Measurements from ENCODE around the gene RBMS2.

GRCh38 chr12:56476972-56477432, 44.6 kb upstream of the RBMS2 start:
- TF ChIP-seq POLR2AphosphoS5 (IDR thresholded peaks at IDR 0.05; ENCODE audit: low read depth, low read length) (no peak), SIN3A (IDR thresholded peaks at IDR 0.05; ENCODE audit: borderline replicate concordance, insufficient read depth, low read length) (no peak)
- TF ChIP-seq, protein P1, sequence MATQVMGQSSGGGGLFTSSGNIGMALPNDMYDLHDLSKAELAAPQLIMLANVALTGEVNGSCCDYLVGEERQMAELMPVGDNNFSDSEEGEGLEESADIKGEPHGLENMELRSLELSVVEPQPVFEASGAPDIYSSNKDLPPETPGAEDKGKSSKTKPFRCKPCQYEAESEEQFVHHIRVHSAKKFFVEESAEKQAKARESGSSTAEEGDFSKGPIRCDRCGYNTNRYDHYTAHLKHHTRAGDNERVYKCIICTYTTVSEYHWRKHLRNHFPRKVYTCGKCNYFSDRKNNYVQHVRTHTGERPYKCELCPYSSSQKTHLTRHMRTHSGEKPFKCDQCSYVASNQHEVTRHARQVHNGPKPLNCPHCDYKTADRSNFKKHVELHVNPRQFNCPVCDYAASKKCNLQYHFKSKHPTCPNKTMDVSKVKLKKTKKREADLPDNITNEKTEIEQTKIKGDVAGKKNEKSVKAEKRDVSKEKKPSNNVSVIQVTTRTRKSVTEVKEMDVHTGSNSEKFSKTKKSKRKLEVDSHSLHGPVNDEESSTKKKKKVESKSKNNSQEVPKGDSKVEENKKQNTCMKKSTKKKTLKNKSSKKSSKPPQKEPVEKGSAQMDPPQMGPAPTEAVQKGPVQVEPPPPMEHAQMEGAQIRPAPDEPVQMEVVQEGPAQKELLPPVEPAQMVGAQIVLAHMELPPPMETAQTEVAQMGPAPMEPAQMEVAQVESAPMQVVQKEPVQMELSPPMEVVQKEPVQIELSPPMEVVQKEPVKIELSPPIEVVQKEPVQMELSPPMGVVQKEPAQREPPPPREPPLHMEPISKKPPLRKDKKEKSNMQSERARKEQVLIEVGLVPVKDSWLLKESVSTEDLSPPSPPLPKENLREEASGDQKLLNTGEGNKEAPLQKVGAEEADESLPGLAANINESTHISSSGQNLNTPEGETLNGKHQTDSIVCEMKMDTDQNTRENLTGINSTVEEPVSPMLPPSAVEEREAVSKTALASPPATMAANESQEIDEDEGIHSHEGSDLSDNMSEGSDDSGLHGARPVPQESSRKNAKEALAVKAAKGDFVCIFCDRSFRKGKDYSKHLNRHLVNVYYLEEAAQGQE (IDR thresholded peaks at IDR 0.05; ENCODE audit: insufficient read depth in 1 of 2, low read depth in 2 of 2, low read length in 2 of 2) = no peak
